Naive B cell (primary cell): ENCODE measurements around the gene MAN2B1. TPM values are rescaled to one million over a fixed set of nuclear protein-coding genes. Genes with fewer than 3 reads are reported as not detected.
"Not testable (repeated sequence)": the region's sequence is repeated elsewhere in the genome, so short reads cannot be mapped to it uniquely, and the experiment has no call there.

Experiments used
- ATAC-seq, 2 donors: fragments of 150-1000 bp; cut with Tn5 transposase; 2 replicates each; pipeline ENCODE4 v1.10.0; 2021; ENCODE audit warnings: low read depth in 2 of 2, mild to moderate bottlenecking in 2 of 2, moderate library complexity in 2 of 2
- DNase-seq: peaks from one replicate; pipeline ENCODE4 v3.0.0; 2022
- H3K27ac Mint-ChIP-seq, 6 donors: one replicate each; pipeline ENCODE4 v1.8.0; 2020 to 2022; ENCODE audit warnings: mild to moderate bottlenecking in 6 of 6, mixed read lengths in 6 of 6, moderate library complexity in 5 of 6, inconsistent platforms in 2 of 6
- H3K27me3 Mint-ChIP-seq, 3 donors: one replicate each; pipeline ENCODE4 v1.8.0; 2021 to 2022; ENCODE audit warnings: mixed read lengths in 3 of 3, mild to moderate bottlenecking in 1 of 3
- H3K36me3 Mint-ChIP-seq, 2 donors: one replicate each; pipeline ENCODE4 v1.8.0; 2020 to 2022; ENCODE audit warnings: mixed read lengths in 2 of 2, inconsistent platforms in 1 of 2, mild to moderate bottlenecking in 1 of 2
- H3K4me1 Mint-ChIP-seq, 3 donors: one replicate each; pipeline ENCODE4 v1.8.0; 2020 to 2022; ENCODE audit warnings: mixed read lengths in 3 of 3, inconsistent platforms in 1 of 3, mild to moderate bottlenecking in 1 of 3, moderate library complexity in 1 of 3
- H3K4me3 Mint-ChIP-seq, 8 donors: one replicate each; pipeline ENCODE4 v1.8.0; 2020 to 2022; ENCODE audit warnings: mild to moderate bottlenecking in 8 of 8, mixed read lengths in 8 of 8, moderate library complexity in 8 of 8, inconsistent platforms in 2 of 8
- H3K9me3 Mint-ChIP-seq, 7 donors: one replicate each; pipeline ENCODE4 v1.8.0; 2020 to 2022; ENCODE audit warnings: mixed read lengths in 7 of 7, mild to moderate bottlenecking in 5 of 7, inconsistent platforms in 2 of 7, moderate library complexity in 1 of 7
- polyA plus RNA-seq, 6 donors: library from polyadenylated mRNA; unstranded; fragments of 300-500 nt; fragmentation: Illumina TruSeq; gene quantifications; one replicate each; pipeline ENCODE4 v1.2.3, GENCODE V29; 2021; ENCODE audit warnings: low read depth in 6 of 6

Gene MAN2B1
- polyA plus RNA-seq, 6 donors from 2014 or later: 64.1 to 97.0 (median 76.9) TPM

GRCh38 chr19:12697425-12697824 lies 30.9 kb upstream of the MAN2B1 start:
- peaks cover 4 to 12% (median 5%) of the 10 kb centered on the region in 3 donors for H3K4me1 Mint-ChIP-seq
- ATAC-seq, H3K9me3 Mint-ChIP-seq, H3K36me3 Mint-ChIP-seq, H3K27me3 Mint-ChIP-seq, DNase-seq: not testable (repeated sequence)
- peak overlapping the region; percentile 9 to 97 (median 41) for H3K4me3 Mint-ChIP-seq
- peak overlapping the region in 5 of 6 donors; percentile 75 to 98 (median 96) for H3K27ac Mint-ChIP-seq

DNA sequence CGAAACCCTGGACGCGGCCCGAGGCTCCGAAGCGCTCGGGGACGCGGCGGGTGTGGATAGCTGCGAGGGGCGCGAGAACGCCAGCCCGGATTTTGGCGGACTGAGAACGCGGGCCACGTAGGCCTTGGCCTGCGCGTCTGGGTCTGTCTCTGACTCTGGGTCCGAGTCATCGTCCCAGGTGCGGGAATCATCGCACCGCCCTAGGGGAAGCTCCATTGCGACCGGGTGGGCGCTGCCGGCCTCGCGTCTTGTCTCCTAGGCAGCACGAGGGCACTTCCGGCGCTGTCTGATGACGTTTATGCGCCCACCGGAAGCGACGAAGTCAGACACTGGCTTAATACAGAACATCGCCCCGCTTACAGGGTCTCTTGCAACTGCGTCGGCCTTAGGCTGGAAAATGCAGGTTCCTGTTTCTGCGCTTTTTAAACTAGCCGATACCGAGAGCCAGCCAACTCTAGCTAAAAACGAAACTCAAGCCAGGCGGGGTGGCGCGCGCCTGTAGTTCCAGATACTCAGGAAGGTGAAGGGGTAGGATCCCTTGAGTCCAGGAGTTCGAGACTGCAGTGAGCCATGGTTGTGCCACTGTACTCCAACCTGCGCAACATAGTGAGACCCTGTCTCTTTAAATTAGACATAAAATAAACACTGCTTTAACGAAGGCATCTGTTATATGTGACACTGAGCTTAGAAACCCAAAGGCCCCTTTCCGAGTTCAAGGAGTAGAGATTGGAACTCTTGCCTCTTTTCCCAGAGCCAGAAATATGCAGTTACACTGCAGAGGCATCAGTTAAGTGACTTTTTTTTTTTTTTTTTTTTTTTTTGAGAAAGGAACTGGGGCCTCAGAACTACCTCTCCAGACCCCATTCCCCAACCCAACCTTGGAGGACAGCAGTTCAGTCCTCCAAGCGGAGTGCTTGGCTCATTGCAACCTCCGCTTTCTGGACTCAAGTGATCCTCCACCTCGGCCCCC lies 30.1 kb upstream of the MAN2B1 start, which contains the start of gene FBXW9:
Gene FBXW9 (minus strand): TSS at position 266 of the 970 bp plus-strand sequence. CDS start 50 bp downstream, at position 216.
- Mint-ChIP-seq H3K9me3 (no peaks in the 10 kb centered on the region), H3K4me1 (peaks cover 4 to 12% (median 5%) of the 10 kb centered on the region in 3 donors), H3K27me3 (no peaks in the 10 kb centered on the region), H3K36me3 (no peaks in the 10 kb centered on the region), H3K4me3 (peak within 1 kb of the TSS; percentile 84 to 97 (median 94)), H3K27ac (peak within 1 kb of the TSS; percentile 94 to 98 (median 97))
- ATAC-seq (peak; percentile 93 to 95), DNase-seq (peak; percentile 93)

DNA sequence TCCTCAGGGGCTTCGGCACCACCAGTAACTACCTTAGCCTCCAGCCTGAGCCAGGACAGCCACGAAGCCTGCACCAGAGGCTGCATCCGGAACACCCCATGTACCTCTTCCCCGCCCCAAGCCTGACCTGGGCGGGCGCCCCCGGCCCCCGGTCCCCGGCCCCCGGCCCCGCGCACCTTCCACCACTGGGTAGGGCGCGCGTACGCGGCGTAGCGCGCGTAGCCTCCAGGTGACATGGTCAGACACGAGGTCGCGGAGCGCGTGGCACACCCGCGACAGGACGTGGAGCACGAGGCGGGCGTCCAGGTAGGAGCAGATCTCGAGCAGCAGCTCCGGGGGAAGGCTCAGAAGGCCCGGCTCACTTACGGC lies 29.4 kb upstream of the MAN2B1 start:
- peak overlapping the region; percentile 84 to 97 (median 94) for H3K4me3 Mint-ChIP-seq
- peak overlapping the region in 5 of 6 donors; percentile 49 to 97 (median 97) for H3K27ac Mint-ChIP-seq
- H3K27me3 Mint-ChIP-seq: no peaks in the 10 kb centered on the region
- peaks cover 4 to 12% (median 5%) of the 10 kb centered on the region in 3 donors for H3K4me1 Mint-ChIP-seq
- no peak for DNase-seq
- H3K9me3 Mint-ChIP-seq: no peaks in the 10 kb centered on the region
- ATAC-seq: peak in 1 of 2 donors; percentile 1
- no peaks in the 10 kb centered on the region for H3K36me3 Mint-ChIP-seq

GRCh38 chr19:12695514-12695913 lies 29.0 kb upstream of the MAN2B1 start:
- no peaks in the 10 kb centered on the region for H3K27me3 Mint-ChIP-seq
- H3K4me1 Mint-ChIP-seq: peaks cover 4 to 12% (median 5%) of the 10 kb centered on the region in 3 donors
- peak overlapping the region in 3 of 6 donors; percentile 49 to 78 (median 70) for H3K27ac Mint-ChIP-seq
- no peak for DNase-seq
- H3K9me3 Mint-ChIP-seq: no peaks in the 10 kb centered on the region
- ATAC-seq: no peak
- no peaks in the 10 kb centered on the region for H3K36me3 Mint-ChIP-seq
- peak overlapping the region; percentile 64 to 95 (median 90) for H3K4me3 Mint-ChIP-seq

GRCh38 chr19:12695096-12695495 lies 28.6 kb upstream of the MAN2B1 start:
- ATAC-seq (no peak), DNase-seq (no peak)
- H3K4me1 Mint-ChIP-seq: peaks cover 4 to 12% (median 5%) of the 10 kb centered on the region in 3 donors
- H3K27ac Mint-ChIP-seq: no peak overlapping the region
- H3K27me3 Mint-ChIP-seq: no peaks in the 10 kb centered on the region
- H3K9me3 Mint-ChIP-seq: no peaks in the 10 kb centered on the region
- H3K4me3 Mint-ChIP-seq: peak overlapping the region in 7 of 8 donors; percentile 6 to 95 (median 64)
- H3K36me3 Mint-ChIP-seq: no peaks in the 10 kb centered on the region

- no peak for ATAC-seq
- Mint-ChIP-seq H3K36me3 (no peaks in the 10 kb centered on the region), H3K27me3 (no peaks in the 10 kb centered on the region), H3K4me3 (peak overlapping the region in 3 of 8 donors; percentile 16 to 95 (median 64)), H3K27ac (no peak overlapping the region), H3K9me3 (no peaks in the 10 kb centered on the region), H3K4me1 (peaks cover 4 to 12% (median 5%) of the 10 kb centered on the region in 3 donors)
- DNase-seq: no peak
Measured at GRCh38 chr19:12694641-12695040, 28.1 kb upstream of the MAN2B1 start.

- H3K4me3 Mint-ChIP-seq: no peak overlapping the region
- DNase-seq (no peak), ATAC-seq (no peak)
- peaks cover under 1 to 10% (median 5%) of the 10 kb centered on the region in 3 donors for H3K4me1 Mint-ChIP-seq
- no peaks in the 10 kb centered on the region for H3K9me3 Mint-ChIP-seq
- H3K36me3 Mint-ChIP-seq: no peaks in the 10 kb centered on the region
- no peaks in the 10 kb centered on the region for H3K27me3 Mint-ChIP-seq
- no peak overlapping the region for H3K27ac Mint-ChIP-seq
Measured at GRCh38 chr19:12692960-12693359, 26.4 kb upstream of the MAN2B1 start.

GRCh38 chr19:12689581-12690216 lies 23.2 kb upstream of the MAN2B1 start:
- H3K9me3 Mint-ChIP-seq: no peaks in the 10 kb centered on the region
- no peak overlapping the region for H3K27ac Mint-ChIP-seq
- H3K36me3 Mint-ChIP-seq: no peaks in the 10 kb centered on the region
- H3K27me3 Mint-ChIP-seq: no peaks in the 10 kb centered on the region
- DNase-seq (no peak), ATAC-seq (no peak)
- no peaks in the 10 kb centered on the region for H3K4me1 Mint-ChIP-seq
- H3K4me3 Mint-ChIP-seq: no peak overlapping the region

GRCh38 chr19:12689012-12689411 lies 22.5 kb upstream of the MAN2B1 start:
- H3K27me3 Mint-ChIP-seq: no peaks in the 10 kb centered on the region

DNA sequence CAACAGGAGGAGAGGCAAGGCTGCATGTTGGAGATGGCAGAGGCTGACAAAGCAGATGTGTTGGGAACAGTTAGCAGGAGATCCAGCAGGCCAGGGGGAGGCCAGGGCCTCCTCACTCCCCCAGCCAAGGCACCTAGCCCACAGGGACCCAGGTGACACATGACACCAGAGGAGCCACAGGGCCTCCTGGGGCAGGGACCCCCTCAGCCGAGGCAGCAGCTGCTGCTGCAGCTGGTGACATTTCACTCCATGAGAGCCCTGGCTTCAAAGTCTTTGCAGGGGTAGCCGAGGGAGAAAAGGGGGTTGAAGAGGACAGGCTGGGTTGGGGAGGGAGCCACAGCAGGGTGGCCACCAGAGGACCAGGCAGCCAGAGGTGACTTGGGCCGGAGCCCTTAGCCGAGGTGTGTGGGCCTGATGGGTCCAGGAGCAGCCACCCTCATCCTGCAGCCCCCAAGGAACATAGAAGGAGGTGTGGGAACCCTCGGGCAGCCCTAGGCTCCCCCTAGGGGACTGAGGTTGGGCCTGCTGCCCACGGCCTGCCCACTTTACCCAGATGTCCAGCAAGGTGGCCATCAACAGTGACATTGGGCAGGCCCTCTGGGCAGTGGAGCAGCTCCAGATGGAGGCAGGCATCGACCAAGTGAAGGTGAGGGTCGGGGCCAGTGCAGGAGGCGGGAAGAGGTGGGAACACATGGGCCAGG lies 21.1 kb upstream of the MAN2B1 start, which contains the start of gene GNG14:
Gene GNG14 (plus strand): TSS at position 503 of the 701 bp plus-strand sequence. CDS start 51 bp downstream, at position 554.
- no peaks in the 10 kb centered on the region for H3K36me3 Mint-ChIP-seq
- H3K27ac Mint-ChIP-seq: no peak within 1 kb of the TSS

More at GRCh38 chr19:12689012-12689411, 22.5 kb upstream of the MAN2B1 start:
- ATAC-seq (no peak), DNase-seq (no peak)
- Mint-ChIP-seq H3K9me3 (no peaks in the 10 kb centered on the region), H3K4me1 (peaks cover 0 to under 1% (median 0%) of the 10 kb centered on the region in 3 donors), H3K36me3 (no peaks in the 10 kb centered on the region), H3K4me3 (no peak overlapping the region), H3K27ac (no peak overlapping the region)

DNA sequence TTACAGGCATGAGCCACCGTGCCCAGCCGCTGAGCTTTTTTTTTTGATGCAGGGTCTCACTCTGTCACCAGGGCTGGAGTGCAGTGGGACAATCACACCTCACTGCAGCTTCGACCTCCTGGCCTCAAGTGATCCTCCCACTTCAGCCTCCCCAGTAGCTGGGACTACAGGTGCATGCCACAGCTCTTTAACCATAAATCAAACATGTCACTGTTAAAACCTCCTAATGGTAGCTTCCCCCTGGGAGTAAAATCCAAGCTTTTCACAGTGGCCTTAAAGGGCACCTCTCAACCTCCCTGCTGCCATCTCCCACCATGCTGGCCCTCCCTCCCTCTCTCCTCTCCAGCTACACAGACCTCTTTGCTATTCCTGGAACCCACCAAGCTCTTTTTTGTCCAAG lies 19.3 kb upstream of the MAN2B1 start:
- DNase-seq: no peak
- ATAC-seq: no peak
- Mint-ChIP-seq H3K36me3 (no peaks in the 10 kb centered on the region), H3K4me3 (no peak overlapping the region), H3K9me3 (no peaks in the 10 kb centered on the region), H3K4me1 (peaks cover 6 to 13% (median 9%) of the 10 kb centered on the region in 3 donors), H3K27ac (no peak overlapping the region), H3K27me3 (no peaks in the 10 kb centered on the region)

More for the DNA sequence above, 21.1 kb upstream of the MAN2B1 start, which contains the start of gene GNG14:
- H3K9me3 Mint-ChIP-seq: no peaks in the 10 kb centered on the region
- ATAC-seq: no peak
- no peaks in the 10 kb centered on the region for H3K27me3 Mint-ChIP-seq
- peaks cover 0 to 3% (median 0%) of the 10 kb centered on the region in 3 donors for H3K4me1 Mint-ChIP-seq
- DNase-seq: no peak
- H3K4me3 Mint-ChIP-seq: no peak within 1 kb of the TSS

- H3K36me3 Mint-ChIP-seq: peaks cover 0 to 7% of the 10 kb centered on the region in 2 donors
- H3K4me3 Mint-ChIP-seq: peak within 1 kb of the TSS; percentile 92 to 99 (median 95)
Measured at GRCh38 chr19:12681074-12681987, 14.8 kb upstream of the MAN2B1 start, which contains the start of gene DHPS. Gene DHPS (minus strand): TSS chr19:12681880. CDS start chr19:12681766, 114 bp downstream.

More at GRCh38 chr19:12681074-12681987, 14.8 kb upstream of the MAN2B1 start, which contains the start of gene DHPS:
- Mint-ChIP-seq H3K9me3 (no peaks in the 10 kb centered on the region), H3K27me3 (no peaks in the 10 kb centered on the region), H3K4me1 (peaks cover 29% of the 10 kb centered on the region in 3 donors), H3K27ac (peak within 1 kb of the TSS; percentile 85 to 99 (median 97))
- peak; percentile 90 for DNase-seq
- peak; percentile 79 to 80 for ATAC-seq
